OCI-LY1 (cell line): ENCODE measurements around the gene AFDN.

ENCODE experiments used
- CTCF ChIP-seq: fragments of 200-600 bp; sonication (generic), shearing (Covaris generic); IDR thresholded peaks from 2 replicates; pipeline ENCODE4 v1.5.1; 2017; ENCODE audit warnings: mild to moderate bottlenecking, antibody characterized with exemption, low read length, moderate library complexity, mixed read lengths
- EZH2 ChIP-seq: fragments of 200-600 bp; sonication (generic), shearing (Covaris generic); IDR thresholded peaks from 2 replicates; pipeline ENCODE4 v1.8.0; 2017; ENCODE audit warnings: borderline replicate concordance, mixed run types, mild to moderate bottlenecking, antibody characterized with exemption, low read length, moderate library complexity, mixed read lengths

DNA sequence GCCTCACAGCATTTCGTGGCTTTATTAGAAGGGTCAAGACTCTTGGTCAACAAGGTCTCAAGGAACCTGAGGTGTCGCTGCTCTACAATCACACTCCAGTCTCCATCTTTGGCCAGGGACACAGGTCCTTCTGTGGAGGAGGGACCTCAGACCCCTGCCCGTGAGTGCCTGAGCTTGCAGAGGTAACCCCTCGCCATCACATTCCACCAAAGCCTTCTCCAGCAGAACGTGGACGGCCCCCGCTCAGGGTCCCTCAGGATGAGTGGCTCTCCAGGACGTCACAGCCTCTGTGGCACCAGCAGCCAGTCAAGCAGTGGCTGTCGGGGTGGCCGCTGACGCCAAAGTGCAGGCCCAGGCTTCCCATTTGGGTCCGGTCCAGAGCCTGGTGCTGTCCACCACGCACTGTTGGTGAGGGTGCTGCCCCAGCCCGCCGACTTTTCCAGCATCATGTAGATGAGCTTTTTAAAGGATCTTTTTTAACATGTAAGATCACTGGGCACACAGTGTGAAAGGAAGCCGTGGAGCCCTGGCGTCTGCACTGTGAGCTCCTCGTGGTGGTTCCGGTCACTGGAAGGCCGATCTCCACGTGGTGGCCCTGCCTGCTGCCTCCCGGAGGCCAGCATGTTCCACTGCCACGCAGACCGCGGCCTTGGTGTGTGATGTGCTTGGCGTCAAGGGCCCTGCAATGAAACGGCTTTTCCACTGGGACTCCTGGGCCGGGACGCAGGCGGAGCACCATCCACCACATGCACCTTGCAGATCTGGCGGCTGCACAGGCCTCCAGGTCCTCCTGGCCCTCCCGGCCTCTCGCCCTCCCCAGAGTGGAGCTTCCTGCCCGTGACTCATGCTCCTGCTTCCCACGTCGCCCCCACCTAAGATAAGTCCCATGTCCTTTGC is 162.5 kb downstream of the AFDN start:
- TF ChIP-seq CTCF (no peak), EZH2 (no peak)
